Measurements from ENCODE around the gene BLVRB. TPM values are rescaled to one million over a fixed set of nuclear protein-coding genes. Genes with fewer than 3 reads are reported as not detected.
A peak's percentile ranks its signal among the peaks of the same experiment; 100 is the strongest.

Gene BLVRB
- total RNA-seq, 1 experiment from 2014 or later: 35.1 TPM

GRCh38 chr19:40414542-40415535, 50.7 kb downstream of the BLVRB start:
- ChIA-PET CTCF (interaction anchor here (0.9 to 1.8 kb wide), 3 partner anchors 16 to 28 kb away, joined by 3 to 6 read pairs (median 4); partner anchors contain the start of gene SERTAD3), POLR2A (interaction anchor here (1.7 to 2.2 kb wide), 2 partner anchors 10 to 28 kb away, joined by 6 to 11 read pairs; no protein-coding TSS in a partner anchor)
- H3K4me3 Mint-ChIP-seq: no peak overlapping the region
- no peaks in the 10 kb centered on the region for H3K9me3 Mint-ChIP-seq
- ATAC-seq: no peak
- H3K4me1 Mint-ChIP-seq: peaks cover 39% of the 10 kb centered on the region
- H3K36me3 Mint-ChIP-seq: no peaks in the 10 kb centered on the region
- TF ChIP-seq GTF2I (CRISPR knock-in tag; conservative IDR thresholded peaks at IDR 0.05) (no peak), CBFB (CRISPR knock-in tag; IDR thresholded peaks at IDR 0.05; ENCODE audit: low read depth) (no peak), MYBL2 (CRISPR knock-in tag; IDR thresholded peaks at IDR 0.05) (no peak), ATF6 (CRISPR knock-in tag; IDR thresholded peaks at IDR 0.05) (no peak), CREM (CRISPR knock-in tag; IDR thresholded peaks at IDR 0.05) (no peak), ZNF317 (CRISPR knock-in tag; IDR thresholded peaks at IDR 0.05; ENCODE audit: borderline replicate concordance, low read depth) (no peak)
- H3K27me3 Mint-ChIP-seq (ENCODE audit: low read depth): no peaks in the 10 kb centered on the region; the same call in 1 of the 2 replicates
- no peak for DNase-seq (ENCODE audit: low spot score)
- H3K27ac Mint-ChIP-seq: peak overlapping the region; percentile 72

- Mint-ChIP-seq H3K9me3 (no peaks in the 10 kb centered on the region), H3K4me3 (peak within 1 kb of the TSS; percentile 62), H3K4me1 (peaks cover 43% of the 10 kb centered on the region), H3K36me3 (no peaks in the 10 kb centered on the region), H3K27me3 (ENCODE audit: low read depth) (no peaks in the 10 kb centered on the region), H3K27ac (peak within 1 kb of the TSS; percentile 95)
- peak; percentile 71 for ATAC-seq
- DNase-seq (ENCODE audit: low spot score): peak; percentile 88
- ChIA-PET POLR2A (interaction anchor here (0.6 to 2.2 kb wide), 6 partner anchors 10 to 147 kb away, joined by 3 to 11 read pairs (median 7); partner anchors contain the start of gene SERTAD1), CTCF (interaction anchor here (0.6 to 2.2 kb wide), 10 partner anchors 7 to 190 kb away, joined by 3 to 9 read pairs (median 4); partner anchors contain the start of gene SERTAD3)
- TF ChIP-seq, protein P1, sequence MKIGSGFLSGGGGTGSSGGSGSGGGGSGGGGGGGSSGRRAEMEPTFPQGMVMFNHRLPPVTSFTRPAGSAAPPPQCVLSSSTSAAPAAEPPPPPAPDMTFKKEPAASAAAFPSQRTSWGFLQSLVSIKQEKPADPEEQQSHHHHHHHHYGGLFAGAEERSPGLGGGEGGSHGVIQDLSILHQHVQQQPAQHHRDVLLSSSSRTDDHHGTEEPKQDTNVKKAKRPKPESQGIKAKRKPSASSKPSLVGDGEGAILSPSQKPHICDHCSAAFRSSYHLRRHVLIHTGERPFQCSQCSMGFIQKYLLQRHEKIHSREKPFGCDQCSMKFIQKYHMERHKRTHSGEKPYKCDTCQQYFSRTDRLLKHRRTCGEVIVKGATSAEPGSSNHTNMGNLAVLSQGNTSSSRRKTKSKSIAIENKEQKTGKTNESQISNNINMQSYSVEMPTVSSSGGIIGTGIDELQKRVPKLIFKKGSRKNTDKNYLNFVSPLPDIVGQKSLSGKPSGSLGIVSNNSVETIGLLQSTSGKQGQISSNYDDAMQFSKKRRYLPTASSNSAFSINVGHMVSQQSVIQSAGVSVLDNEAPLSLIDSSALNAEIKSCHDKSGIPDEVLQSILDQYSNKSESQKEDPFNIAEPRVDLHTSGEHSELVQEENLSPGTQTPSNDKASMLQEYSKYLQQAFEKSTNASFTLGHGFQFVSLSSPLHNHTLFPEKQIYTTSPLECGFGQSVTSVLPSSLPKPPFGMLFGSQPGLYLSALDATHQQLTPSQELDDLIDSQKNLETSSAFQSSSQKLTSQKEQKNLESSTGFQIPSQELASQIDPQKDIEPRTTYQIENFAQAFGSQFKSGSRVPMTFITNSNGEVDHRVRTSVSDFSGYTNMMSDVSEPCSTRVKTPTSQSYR (CRISPR knock-in tag; IDR thresholded peaks at IDR 0.05): no peak
- TF ChIP-seq, protein P2, sequence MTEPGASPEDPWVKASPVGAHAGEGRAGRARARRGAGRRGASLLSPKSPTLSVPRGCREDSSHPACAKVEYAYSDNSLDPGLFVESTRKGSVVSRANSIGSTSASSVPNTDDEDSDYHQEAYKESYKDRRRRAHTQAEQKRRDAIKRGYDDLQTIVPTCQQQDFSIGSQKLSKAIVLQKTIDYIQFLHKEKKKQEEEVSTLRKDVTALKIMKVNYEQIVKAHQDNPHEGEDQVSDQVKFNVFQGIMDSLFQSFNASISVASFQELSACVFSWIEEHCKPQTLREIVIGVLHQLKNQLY (CRISPR knock-in tag; IDR thresholded peaks at IDR 0.05): no peak
- TF ChIP-seq SP1 (CRISPR knock-in tag; conservative IDR thresholded peaks at IDR 0.05): 0 out of 2 replicates have a peak, but pooled peaks have one; percentile 27
Observed at GRCh38 chr19:40413291-40413845, 52.2 kb downstream of the BLVRB start, which contains the start of gene PRX. TSS of gene PRX (minus strand) at chr19:40413378. CDS start at chr19:40407932, 5,446 bp downstream.

DNA sequence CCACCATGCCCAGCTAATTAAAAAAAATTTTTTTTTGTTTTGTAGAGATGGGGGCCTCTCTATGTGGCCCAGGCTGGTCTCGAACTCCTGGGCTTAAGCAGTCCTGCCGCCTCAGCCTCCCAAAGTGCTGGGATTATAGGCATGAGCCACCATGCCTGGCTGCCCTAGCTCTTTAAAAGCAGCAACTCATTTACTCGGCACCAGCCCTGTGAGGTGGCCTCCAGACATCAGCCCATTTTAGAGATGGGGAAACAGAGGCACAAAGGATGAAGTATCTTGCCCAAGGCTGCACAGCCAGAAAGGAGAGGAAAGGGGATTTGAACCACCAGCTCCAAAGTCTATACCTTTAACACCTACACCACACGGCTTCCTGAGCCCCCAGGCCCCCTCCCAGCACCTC, 52.7 kb downstream of the BLVRB start:
- peaks cover 43% of the 10 kb centered on the region for H3K4me1 Mint-ChIP-seq
- no peak for DNase-seq (ENCODE audit: low spot score)
- TF ChIP-seq, protein P3, sequence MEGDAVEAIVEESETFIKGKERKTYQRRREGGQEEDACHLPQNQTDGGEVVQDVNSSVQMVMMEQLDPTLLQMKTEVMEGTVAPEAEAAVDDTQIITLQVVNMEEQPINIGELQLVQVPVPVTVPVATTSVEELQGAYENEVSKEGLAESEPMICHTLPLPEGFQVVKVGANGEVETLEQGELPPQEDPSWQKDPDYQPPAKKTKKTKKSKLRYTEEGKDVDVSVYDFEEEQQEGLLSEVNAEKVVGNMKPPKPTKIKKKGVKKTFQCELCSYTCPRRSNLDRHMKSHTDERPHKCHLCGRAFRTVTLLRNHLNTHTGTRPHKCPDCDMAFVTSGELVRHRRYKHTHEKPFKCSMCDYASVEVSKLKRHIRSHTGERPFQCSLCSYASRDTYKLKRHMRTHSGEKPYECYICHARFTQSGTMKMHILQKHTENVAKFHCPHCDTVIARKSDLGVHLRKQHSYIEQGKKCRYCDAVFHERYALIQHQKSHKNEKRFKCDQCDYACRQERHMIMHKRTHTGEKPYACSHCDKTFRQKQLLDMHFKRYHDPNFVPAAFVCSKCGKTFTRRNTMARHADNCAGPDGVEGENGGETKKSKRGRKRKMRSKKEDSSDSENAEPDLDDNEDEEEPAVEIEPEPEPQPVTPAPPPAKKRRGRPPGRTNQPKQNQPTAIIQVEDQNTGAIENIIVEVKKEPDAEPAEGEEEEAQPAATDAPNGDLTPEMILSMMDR (IDR thresholded peaks at IDR 0.05): no peak
- TF ChIP-seq ATF3 (CRISPR knock-in tag; conservative IDR thresholded peaks at IDR 0.05) (no peak), USF1 (CRISPR knock-in tag; IDR thresholded peaks at IDR 0.05) (no peak), HMGA2 (CRISPR knock-in tag; IDR thresholded peaks at IDR 0.05) (no peak), ZBTB43 (CRISPR knock-in tag; IDR thresholded peaks at IDR 0.05) (no peak), GTF2I (CRISPR knock-in tag; conservative IDR thresholded peaks at IDR 0.05) (peak; percentile 83), ELF4 (CRISPR knock-in tag; IDR thresholded peaks at IDR 0.05; ENCODE audit: low read depth) (no peak)
- TF ChIP-seq, protein P4, sequence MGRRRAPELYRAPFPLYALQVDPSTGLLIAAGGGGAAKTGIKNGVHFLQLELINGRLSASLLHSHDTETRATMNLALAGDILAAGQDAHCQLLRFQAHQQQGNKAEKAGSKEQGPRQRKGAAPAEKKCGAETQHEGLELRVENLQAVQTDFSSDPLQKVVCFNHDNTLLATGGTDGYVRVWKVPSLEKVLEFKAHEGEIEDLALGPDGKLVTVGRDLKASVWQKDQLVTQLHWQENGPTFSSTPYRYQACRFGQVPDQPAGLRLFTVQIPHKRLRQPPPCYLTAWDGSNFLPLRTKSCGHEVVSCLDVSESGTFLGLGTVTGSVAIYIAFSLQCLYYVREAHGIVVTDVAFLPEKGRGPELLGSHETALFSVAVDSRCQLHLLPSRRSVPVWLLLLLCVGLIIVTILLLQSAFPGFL (CRISPR knock-in tag; IDR thresholded peaks at IDR 0.05; ENCODE audit: borderline replicate concordance): no peak
- peak overlapping the region; percentile 62 for H3K4me3 Mint-ChIP-seq
- H3K36me3 Mint-ChIP-seq: no peaks in the 10 kb centered on the region
- ATAC-seq: no peak
- H3K27ac Mint-ChIP-seq: peak overlapping the region; percentile 49; the same call in 1 of the 2 replicates
- ChIA-PET POLR2A (interaction anchor here (0.6 to 2.2 kb wide), 6 partner anchors 9 to 146 kb away, joined by 3 to 11 read pairs (median 7); partner anchors contain the start of gene SERTAD1), CTCF (interaction anchor here (0.5 to 2.2 kb wide), 11 partner anchors 8 to 222 kb away, joined by 3 to 9 read pairs (median 4); partner anchors contain the start of gene SERTAD3)
- no peaks in the 10 kb centered on the region for H3K27me3 Mint-ChIP-seq (ENCODE audit: low read depth)
- H3K9me3 Mint-ChIP-seq: no peaks in the 10 kb centered on the region
